HCT116 (cell line): Measurements from ENCODE around the gene ELANE.

Experiments used
- ATF3 ChIP-seq: IDR thresholded peaks from 2 replicates; pipeline ENCODE4 v1.6.1; 2012
- CBX3 ChIP-seq: IDR thresholded peaks from 2 replicates; pipeline ENCODE4 v1.6.1; 2012; ENCODE audit warnings: low read depth
- CTCF ChIP-seq, 3 experiments: fragments of 200-600 bp in 1 of 3; sonication (generic) in 1 of 3; IDR thresholded peaks in 2 of 3; conservative IDR thresholded peaks in 1 of 3; 2 replicates each; pipeline ENCODE4 v1.5.1; 2012 to 2017; ENCODE audit warnings: low read depth in 2 of 3, low read length in 2 of 3, antibody characterized with exemption in 1 of 3, borderline replicate concordance in 1 of 3, control low read depth in 1 of 3, mild to moderate bottlenecking in 1 of 3, mixed read lengths in 1 of 3, mixed run types in 1 of 3, moderate library complexity in 1 of 3; ENCODE audit not compliant: insufficient read depth in 1 of 3
- EGR1 ChIP-seq: IDR thresholded peaks from 2 replicates; pipeline ENCODE4 v1.6.1; 2012; ENCODE audit warnings: low read depth
- EZH2 ChIP-seq: fragments of 200-600 bp; sonication (generic); IDR thresholded peaks from 2 replicates; pipeline ENCODE4 v1.6.1; 2017; ENCODE audit warnings: antibody characterized with exemption, mixed run types
- POLR2A ChIP-seq: IDR thresholded peaks from 2 replicates; pipeline ENCODE4 v1.7.0; 2011; ENCODE audit warnings: borderline replicate concordance; ENCODE audit not compliant: insufficient read depth, insufficient read length; ENCODE audit errors: extremely low read depth
- RAD21 ChIP-seq: IDR thresholded peaks from 2 replicates; pipeline ENCODE4 v1.6.1; 2012; ENCODE audit warnings: low read depth, mild to moderate bottlenecking
- REST ChIP-seq: IDR thresholded peaks from 2 replicates; pipeline ENCODE4 v1.6.1; 2012; ENCODE audit warnings: low read depth
- SIN3A ChIP-seq: IDR thresholded peaks from 2 replicates; pipeline ENCODE4 v1.6.1; 2012; ENCODE audit warnings: low read depth
- SP1 ChIP-seq: IDR thresholded peaks from 2 replicates; pipeline ENCODE4 v1.6.1; 2012; ENCODE audit warnings: low read depth
- SRF ChIP-seq: IDR thresholded peaks from 2 replicates; pipeline ENCODE4 v1.6.1; 2012; ENCODE audit warnings: low read depth
- YY1 ChIP-seq: IDR thresholded peaks from 2 replicates; pipeline ENCODE4 v1.6.1; 2011; ENCODE audit warnings: low read length, low read depth, moderate library complexity, mild to moderate bottlenecking; ENCODE audit not compliant: insufficient replicate concordance; ENCODE audit errors: extremely low read depth

- TF ChIP-seq SIN3A (no peak), CTCF (IDR thresholded peaks at IDR 0.05 in 2 of 3, conservative IDR thresholded peaks at IDR 0.05 in 1 of 3; ENCODE audit: borderline replicate concordance in 1 of 3, insufficient read depth in 1 of 3, low read depth in 2 of 3, low read length in 2 of 3) (no peak), POLR2A (no peak), YY1 (no peak), REST (no peak), SP1 (no peak), SRF (no peak), ATF3 (no peak), EGR1 (no peak), CBX3 (no peak), EZH2 (no peak), RAD21 (no peak)
Observed at GRCh38 chr19:876089-876488, 24.0 kb downstream of the ELANE start.
